ENCODE results near the gene TXNRD2.

TXNRD2 gene

DNA sequence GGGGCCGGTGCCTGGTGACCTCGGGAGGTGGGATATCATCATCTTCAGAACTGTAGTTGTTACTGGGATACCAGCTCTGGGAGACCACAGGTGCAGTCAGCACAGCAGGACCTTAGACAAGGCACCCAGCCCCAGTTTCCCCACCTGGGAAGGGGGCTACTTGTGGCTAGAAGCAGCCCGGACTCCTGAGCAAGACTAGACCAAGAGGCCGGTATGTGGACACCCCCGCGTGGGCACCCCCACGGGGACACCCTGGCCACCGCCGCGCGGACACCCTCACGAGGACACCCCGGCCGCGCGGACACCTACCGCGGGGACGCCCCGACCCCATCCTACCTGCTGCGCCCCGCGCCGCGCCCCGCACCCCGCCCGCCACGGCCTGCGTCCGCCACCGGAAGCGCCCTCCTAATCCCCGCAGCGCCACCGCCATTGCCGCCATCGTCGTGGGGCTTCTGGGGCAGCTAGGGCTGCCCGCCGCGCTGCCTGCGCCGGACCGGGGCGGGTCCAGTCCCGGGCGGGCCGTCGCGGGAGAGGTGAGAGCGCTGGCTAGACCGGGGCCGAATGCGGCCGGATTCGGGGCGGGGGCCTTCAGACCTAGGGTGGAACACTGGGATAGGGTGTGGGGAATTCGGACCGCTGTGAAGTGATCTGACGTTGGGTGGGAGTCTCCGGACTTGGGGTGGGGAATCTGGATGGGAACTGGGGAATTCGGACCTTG, at the start of gene TXNRD2, which contains the start of gene COMT:
Gene TXNRD2 (minus strand): TSS at position 454 of the 718 bp plus-strand sequence. CDS start 15 bp downstream, at position 439.
Gene COMT (plus strand): TSS at position 408 of the 718 bp plus-strand sequence. CDS start 20,755 bp downstream, outside the sequence.
- peak; percentile 73 for DNase-seq

DNA sequence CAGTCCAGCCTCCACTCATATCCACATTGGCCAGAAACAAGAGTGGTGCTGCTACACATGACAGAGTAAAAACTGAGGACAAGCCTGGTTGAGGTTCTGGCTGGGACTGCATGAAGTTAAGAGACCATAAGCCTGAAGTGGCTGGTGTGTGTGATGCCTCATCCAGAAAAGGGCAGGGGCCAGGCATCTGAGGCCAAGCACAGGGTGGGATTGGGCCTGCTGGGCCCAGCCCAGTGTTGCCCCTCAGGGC, 49.7 kb upstream of the TXNRD2 start:
- no peak for DNase-seq

DNA sequence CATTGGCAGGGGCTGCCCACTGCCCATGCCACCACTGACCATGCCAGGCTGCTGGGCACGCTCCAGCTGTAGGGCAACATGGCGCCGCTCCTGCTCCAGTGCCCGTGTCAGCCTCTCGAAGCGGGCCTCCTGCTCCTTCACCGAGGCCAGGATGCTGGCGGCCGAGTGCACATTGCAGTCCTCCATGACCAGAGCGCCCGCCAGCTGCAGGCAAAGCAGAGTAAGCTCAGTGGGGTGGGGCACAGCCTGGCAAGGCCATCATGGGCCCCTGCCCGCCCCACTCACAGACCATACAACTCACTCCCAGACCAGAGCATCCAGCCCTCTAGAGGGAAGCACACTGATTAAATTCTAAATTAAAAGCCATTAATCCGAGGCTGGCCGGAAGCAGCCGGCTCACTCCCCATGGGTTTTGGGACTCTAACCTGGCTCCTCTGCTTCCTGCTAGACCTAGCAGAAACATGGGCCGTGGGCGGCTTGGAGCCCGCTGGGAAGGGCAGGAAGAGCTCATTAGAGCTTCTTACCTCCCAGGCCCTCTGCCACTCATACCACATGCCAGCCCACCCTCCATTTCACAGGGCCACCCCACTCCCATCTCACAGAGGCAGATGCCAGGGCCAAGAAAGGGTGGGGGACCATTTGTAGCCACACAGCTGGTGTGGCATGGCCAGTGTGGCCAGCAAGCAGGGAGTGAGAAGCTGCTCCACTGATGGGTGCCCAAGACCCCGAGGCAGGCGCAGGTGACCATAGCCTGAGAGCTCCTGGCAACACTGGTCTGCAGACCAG, 49.2 kb upstream of the TXNRD2 start:
- DNase-seq = no peak

DNA sequence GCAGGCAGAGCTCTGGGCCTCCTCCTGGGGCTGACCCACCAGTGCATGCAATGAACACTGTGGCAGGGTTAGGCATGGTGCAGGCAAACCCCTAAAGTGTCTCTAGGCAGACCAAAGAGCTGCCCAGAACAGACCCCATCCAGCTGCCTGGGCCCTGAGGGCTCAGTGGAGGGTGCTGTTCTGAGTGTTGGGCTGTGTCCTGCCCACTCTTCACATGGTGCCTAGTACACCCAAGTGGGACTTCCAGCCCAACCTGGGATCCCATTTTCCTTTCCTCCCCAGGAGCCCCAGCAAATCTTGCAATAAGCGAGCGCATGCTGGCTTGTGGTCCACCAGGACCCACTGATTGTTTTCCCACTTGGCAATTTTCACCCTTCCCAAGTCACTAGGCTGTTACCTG, 48.6 kb upstream of the TXNRD2 start:
- DNase-seq = no peak

DNA sequence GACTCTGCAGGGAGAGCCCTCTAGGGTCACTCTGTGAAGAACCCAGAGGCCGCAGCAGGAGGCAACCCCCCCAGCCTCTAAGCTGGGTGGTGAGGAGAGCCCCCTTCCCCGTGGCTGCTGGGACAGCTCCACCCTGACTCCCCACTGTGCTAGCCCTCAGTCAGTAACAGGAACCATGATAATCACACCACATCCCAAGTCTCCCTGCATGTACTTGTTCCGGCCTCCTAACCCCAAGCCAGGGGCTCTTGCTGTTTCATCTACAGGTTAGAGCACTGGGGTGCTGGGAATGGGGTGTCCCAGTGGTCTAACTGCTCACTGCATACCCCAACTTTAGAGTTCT, 48.1 kb upstream of the TXNRD2 start:
- no peak for DNase-seq

DNA sequence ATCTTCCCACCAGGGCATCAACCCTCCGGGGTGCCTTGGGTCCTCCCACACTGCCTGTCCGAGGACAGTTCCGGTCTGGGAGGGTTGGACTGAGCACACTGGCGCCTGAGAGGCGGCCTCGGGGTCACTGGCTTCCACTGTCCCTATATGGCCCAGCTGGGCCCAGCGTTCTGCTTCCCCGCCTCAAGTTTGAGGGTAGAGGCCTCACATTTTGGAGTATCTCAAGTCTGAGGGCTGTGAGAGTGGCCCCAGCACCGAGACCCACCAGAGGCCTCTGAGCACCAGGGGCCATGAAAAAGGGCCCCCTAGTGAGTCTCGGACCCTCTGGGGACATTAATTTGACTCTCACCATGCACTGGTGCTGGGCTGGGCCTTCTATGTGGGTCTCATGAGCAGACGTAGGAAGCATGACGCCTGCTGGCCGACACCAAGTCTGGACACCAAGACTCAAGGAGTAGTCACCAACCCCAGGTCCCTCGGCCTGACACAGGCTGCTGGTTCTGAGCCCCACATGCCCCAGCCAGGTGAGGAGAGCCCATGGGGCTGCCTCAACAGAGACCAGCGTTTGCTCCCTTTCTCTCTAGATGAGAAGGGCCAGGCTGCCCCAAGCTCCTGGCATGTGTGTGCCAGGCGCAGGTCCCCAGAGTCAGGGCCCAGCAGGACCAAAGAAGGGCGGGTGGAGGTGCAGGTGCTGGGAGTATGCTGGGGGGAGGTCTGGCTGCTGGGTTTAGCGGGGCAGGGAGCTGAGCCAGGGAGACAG, 47.5 kb upstream of the TXNRD2 start:
- DNase-seq = no peak

DNA sequence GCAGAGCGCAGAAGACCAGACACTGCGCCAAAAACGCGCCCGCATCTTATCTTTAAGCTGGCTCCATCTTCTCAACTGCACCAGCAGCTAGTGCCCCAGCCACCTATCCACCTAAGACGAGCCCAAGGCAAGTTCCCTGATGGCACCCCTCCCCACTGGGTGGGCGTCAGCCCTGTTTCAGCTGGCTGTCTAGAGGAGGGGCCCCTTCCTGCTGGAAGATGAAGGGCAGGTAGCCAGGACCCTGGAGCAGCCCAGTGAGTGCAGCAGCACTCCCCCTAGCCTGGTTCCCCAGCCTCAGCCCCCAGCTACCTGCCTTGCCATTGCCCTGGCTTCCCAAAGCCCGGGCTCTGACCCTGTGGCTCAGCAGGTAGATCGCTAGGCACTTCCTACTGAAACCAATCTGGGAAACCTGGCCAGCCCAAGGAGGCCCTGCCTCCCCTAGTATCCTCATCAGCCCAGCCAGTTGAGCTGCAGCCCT, 46.8 kb upstream of the TXNRD2 start:
- DNase-seq = no peak

DNA sequence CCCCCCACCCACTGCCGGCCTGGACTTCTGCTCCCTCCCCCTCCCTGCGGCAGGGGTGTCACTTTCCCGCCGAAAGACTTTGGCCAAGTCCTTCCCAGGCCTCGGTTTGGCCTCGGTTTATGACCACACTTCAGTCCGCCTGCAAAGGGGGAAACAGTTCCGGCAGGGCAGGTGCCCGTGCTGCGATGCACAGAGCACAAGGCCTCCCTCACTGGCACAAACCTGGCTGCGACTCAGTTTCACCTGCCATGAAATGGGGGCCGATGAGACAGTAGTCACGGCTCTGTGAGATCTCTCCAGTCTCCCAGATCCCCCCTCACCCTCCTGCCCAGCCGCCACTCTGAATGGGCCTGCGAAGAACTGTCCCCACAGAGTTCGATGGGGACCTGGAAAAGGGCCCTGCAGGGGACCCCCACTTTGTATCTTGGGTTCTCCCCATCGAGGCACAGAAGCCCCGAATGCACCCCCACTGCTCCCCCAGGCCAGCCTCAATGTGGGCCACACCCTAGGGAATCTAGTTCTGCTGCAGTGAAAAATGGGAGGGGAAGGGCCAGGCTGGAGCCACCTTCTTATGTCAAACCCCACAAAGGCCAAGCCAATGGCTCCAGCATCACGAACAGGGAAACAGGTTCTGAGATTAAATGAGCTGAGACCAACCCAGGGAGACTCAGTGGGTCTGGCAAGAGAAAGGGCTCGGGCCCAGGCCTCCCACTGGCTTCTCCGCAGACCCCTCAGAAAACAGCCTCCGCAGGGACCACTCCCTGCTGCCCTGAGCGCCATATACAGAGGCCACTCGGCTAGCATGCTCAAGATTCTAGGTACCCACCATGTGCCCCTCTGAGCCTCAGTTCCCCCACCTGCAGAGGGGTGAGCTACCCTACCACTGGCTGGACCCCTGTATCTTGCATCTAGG, 46.0 kb upstream of the TXNRD2 start:
- no peak for DNase-seq

DNA sequence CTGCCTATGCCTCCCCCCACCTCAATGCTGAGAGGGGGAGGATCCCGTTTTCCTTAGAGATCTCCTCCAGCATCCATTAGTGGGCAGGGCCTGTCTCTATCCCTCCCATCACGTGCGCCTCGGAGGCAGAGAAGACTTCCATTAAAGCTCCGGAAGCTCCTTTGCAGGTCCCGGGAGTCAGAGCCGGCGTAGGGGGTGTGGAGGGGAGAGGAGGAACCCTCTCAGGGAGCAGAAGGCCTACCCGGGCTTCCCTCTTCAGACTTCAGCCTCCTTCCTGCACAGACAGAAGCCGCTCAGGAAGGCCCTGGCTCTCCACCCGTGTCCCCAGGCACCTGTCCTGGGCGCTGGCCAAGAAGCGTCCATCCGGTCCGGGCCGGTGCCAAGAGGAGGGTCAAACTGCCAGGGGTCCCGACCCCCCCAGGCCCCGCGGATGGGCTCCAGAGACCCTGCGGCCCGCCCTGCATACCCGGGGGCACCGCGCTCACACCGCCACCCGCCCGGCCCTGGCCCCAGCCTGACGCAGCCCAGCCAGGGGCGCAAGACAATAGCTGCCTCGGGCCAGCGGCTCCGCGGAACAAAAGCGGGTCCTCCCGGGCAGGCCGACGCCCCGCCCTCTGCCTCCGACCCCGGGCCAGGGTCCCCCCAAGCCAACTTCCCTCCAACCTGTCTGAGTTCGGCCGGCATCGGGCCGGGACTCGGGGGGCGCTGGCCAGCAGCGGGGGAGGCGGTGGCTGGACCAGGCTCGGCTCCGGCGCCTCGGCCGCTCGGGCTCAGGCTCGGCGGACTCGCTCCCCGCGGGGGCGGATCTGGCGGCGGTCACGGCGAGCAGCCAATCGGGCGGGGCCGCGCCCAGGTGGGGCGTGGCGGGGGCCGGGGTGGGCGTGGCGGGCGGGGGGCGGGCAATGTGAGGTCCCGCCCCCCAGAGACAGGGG, 45.1 kb upstream of the TXNRD2 start:
- DNase-seq = peak; percentile 59

DNA sequence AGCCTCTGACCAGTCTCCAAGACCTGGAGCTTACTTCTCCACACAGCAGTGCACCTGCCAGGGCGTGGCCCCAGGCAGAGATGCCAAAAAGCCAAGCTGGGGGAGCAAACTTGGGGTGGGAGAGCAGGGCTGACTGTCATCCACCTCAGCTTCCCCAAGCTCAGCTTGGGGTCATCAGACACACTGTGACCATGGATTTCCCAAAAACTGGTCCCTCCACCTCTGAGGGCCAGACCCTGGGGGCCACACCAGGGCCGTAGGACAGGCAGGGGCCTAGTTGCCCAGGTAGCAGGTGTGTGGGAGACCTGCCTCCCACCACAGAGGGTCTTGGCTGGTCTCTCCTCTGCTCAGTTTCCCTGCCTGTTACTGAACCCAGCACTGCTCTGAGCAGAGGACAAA, 44.4 kb upstream of the TXNRD2 start:
- DNase-seq = no peak

DNA sequence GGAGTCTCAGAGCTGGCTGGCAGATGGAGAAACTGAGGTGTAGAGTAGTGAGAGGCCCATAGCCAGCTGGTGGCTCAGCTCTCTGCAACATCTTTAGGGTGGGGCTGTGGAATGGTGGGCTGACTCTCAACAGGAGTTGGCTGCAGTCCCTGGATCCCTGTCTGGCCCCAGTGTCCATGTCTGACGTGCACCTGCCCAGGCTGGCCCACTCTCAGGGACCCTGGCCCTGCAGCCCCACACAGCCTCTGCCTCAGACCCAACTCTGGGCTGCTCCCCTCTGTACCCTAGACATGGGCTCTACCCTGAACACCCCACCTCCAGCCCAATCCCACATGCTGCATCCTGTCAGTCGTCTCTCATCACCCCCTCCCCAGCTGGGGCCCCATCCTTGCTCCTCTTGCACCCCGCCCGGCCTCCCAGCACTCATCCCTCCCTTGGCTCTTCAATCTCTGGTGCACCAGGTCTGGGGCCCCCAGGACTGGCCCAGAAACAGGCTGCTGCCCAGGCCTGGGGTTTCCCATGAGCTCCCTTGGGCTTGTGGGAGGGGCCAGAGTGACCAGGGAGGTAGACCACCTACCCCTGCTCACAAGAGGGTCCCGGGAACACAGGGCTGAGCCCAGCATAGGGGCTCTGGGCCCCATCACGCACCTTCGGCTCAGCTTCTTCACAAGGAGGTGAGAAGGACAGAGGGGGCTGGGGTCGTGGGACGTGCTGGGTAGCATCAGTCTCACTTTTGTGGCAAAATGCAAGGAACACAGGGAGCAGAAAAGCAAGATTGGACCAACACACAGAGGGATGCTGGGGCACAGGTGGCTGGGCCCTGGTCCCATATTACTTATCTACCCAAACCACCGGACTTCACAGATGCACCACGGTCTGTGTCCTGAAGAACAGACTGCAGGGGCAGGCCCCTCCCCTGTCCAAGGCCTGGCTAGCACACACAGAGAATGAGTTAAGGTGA, 43.5 kb upstream of the TXNRD2 start:
- no peak for DNase-seq

DNA sequence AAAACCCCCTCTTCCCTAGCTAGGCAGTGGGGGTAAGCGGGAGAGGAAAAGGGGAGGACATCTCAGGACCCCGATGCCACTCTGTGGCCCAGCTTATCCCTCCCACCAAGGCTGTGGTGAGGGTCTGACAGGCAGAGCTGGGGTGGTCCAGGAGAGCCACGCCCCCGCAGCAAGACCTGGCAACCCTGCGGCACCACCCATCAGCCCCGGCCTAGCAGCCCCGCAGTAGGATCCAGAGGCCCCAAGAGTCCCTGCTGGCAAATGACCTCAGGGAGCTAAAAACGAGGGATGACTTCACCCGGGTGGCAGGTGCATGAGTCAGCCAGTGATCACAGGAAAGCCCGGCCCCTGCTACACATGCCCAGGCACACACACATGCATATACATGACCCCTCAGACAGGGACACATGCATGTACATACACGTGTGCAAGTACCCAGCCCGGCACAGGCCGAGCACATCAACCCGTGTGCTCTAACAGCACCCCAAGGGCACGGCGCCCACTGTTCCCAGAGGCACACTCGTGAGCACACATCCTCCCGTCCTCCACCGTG, 42.7 kb upstream of the TXNRD2 start:
- no peak for DNase-seq

DNA sequence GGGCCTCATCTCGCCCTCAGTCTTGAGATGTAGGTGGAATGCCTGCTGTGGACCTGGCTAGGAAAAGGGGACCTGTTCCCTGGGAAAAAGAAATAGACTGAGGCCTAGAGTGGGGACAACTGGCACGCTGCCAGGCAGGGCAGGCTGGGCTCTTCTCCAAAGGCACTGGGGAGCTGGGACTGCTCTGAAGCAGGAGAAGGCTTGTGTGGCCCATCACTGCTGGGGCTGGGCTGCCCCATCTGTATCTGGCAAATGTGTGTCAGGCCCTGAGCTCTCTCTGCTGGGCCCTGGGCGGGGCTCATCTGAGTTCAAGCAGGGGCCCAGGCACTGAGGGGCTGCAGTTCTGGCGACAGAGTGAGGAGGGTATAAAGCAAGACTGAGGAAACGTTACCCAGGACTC, 42.1 kb upstream of the TXNRD2 start:
- no peak for DNase-seq

DNA sequence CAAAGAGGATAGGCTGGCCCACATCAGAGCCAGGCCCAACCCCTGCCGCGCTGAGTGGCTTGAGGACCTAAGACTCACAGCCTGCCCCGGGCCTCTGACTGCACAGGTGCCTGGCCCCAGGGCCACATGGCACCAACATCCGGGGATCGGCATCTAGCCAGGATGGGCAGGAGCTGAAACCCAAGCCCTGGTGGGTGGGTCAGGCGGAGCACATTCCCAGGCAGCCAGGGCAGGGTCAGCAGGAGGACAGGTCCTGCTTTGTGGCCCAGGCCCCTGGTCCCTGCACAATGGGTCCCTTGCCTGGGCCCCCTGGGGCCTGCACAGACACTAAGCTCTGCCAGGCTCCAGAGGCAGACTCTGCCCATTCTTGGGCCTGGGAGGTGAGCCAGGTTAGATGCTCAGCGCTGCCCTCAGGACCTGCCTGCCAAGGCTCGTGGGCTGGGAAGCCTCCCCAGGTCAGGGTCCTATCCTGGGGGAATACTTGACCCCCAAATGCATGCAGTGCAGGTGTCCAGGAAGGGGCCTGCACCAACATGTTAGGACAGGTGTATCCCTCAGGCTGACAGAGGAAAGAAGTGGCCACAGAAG, 41.5 kb upstream of the TXNRD2 start:
- DNase-seq = no peak

DNA sequence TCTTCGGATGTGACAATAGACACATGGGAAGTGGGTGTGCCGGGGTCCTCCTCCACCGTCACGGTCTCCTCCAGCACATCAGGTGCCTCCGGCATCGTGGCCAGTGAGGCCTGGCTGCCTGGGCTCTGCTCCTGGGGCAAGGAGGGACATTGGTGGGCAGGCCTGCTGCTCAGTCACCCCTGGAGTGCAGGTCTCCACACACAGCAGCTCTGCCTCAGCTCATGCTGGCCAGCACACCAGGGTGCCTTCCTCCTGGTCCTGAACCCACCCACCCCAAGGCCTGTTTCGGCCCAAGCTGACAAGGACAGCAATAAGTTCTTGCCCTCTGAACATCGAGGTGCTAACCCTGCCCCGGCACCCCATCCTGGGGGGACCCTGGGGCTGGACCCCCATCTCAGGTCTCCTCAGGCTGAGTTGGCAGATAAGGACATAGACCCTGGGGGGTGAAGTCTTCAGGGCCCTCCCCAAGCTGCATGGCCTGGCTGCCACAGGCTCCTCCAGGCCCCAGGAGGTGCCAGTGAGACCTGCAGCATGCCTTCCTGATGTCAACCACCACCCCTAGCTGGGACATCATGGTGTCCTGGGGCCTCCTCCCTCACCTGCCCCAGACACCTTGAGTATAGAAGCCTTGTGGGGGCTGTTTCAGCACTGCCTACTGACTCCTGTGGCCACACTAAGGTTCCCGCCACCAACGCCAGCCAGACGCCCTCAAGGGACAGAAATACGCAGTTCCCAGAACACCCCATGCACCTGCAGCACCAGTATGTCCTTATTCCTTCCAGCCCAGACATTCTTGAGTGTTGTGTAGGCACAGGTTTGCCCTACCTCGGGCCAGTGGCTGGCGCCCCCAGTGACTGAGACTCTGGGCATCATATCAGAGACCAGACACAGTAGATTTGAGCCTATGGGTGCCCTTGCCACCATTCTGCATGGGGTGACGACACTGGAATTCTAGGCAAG, 40.6 kb upstream of the TXNRD2 start:
- no peak for DNase-seq

DNA sequence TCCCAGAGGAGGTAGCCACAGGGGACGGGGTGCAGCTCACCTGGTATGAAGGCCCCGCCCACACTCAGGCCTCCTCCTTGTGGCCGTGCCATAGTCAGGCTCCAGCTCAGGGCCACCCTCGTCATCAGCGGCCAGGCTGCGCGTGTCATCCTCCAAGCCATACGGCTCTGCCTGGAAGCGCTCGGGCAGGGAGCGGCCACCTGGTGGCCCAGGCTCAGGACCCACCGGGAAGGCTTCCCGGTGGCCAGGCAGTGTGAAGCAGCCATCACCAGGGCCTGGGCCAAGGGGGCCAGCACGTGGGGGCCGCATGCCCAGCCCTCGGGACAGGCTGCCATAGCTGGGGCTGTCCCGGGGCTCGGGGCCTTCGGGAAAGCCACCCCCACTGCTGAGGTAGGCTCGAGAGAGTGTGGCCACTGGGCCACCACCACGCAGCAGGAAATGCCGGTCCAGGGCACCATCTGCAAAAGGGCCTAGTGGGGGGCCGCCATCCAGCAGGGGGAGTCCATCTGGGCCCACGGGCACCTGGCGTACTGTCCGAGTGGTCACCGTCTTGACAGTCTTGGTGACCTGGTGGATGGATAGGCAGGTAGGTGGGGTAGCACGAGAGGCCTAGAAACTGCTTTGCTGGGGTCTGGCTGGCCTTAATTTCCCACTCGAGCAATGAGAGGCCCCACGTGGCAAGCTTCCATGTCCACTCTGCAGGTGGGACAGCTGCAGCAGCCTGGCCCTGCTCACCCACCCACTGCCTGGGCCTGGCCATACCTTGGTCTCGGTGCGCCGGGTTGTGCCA, 39.7 kb upstream of the TXNRD2 start:
- DNase-seq = no peak

DNA sequence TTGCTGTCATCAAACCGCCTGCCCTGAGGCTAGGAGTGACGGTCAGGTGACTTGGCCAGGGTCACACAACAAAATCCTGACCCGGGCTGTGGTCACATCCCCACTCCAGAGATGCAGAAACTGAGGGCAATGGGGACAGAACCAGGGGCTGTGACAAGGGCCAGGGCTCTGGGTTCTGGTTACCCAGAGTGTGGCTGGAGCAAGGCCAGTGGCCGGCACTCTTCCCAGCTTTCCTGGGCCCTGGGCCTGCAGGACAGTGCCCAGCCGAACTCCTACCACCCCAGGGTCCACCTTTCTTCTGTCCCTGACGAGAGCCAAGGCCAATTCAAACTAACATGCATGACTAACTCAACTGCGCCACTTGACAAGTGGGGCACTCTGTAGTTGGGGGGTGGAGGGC, 39.1 kb upstream of the TXNRD2 start:
- DNase-seq = no peak
